HepG2 (cell line): Measurements from ENCODE around the gene FOXA1. TPM values are rescaled to one million over a fixed set of nuclear protein-coding genes. Genes with fewer than 3 reads are reported as not detected.
A peak's percentile ranks its signal among the peaks of the same experiment; 100 is the strongest.

ENCODE experiments used
- HES4 ChIP-seq: sonication (generic); formaldehyde crosslinking; IDR thresholded peaks from 2 replicates; pipeline ENCODE4 v1.9.0; 2021; ENCODE audit warnings: mild to moderate bottlenecking, missing genetic modification reagents, borderline replicate concordance
- MATR3 ChIP-seq: sonication (generic); formaldehyde crosslinking; IDR thresholded peaks from 2 replicates; pipeline ENCODE4 v1.4.0; 2020; ENCODE audit warnings: missing genetic modification reagents
- POLR2G ChIP-seq: fragments of 200-400 bp; formaldehyde crosslinking; IDR thresholded peaks from 2 replicates; pipeline ENCODE4 v1.6.1; 2018; ENCODE audit warnings: mild to moderate bottlenecking, low read depth, low read length, moderate library complexity
- TRAFD1 ChIP-seq: sonication (generic); formaldehyde crosslinking; IDR thresholded peaks from 2 replicates; pipeline ENCODE4 v1.5.1; 2020; ENCODE audit warnings: missing genetic modification reagents, mild to moderate bottlenecking, borderline replicate concordance
- ZBTB3 ChIP-seq: sonication (generic); formaldehyde crosslinking; IDR thresholded peaks from 2 replicates; pipeline ENCODE4 v1.4.0; 2020; ENCODE audit warnings: low read depth, mild to moderate bottlenecking, moderate library complexity, missing genetic modification reagents, borderline replicate concordance
- ZBTB33 ChIP-seq: sonication (generic); formaldehyde crosslinking; IDR thresholded peaks from 2 replicates; pipeline ENCODE4 v1.4.0; 2020; ENCODE audit warnings: missing genetic modification reagents
- ZFP90 ChIP-seq: sonication (generic); formaldehyde crosslinking; IDR thresholded peaks from 2 replicates; pipeline ENCODE4 v1.8.0; 2022; ENCODE audit warnings: missing genetic modification reagents, mild to moderate bottlenecking, inconsistent platforms, borderline replicate concordance
- ZNF225 ChIP-seq: sonication (generic); formaldehyde crosslinking; IDR thresholded peaks from 2 replicates; pipeline ENCODE4 v1.4.0; 2020; ENCODE audit warnings: mild to moderate bottlenecking, missing genetic modification reagents
- ZNF766 ChIP-seq: sonication (generic); formaldehyde crosslinking; IDR thresholded peaks from 2 replicates; pipeline ENCODE4 v1.5.0; 2020; ENCODE audit warnings: missing genetic modification reagents, borderline replicate concordance
- ZNF800 ChIP-seq: sonication (generic); formaldehyde crosslinking; IDR thresholded peaks from 2 replicates; pipeline ENCODE4 v1.4.0; 2020; ENCODE audit warnings: missing genetic modification reagents
- ZUFSP ChIP-seq: sonication (generic); formaldehyde crosslinking; IDR thresholded peaks from 2 replicates; pipeline ENCODE4 v1.9.0; 2021; ENCODE audit warnings: missing genetic modification reagents, mild to moderate bottlenecking, borderline replicate concordance
- polyA plus RNA-seq, 8 experiments: library from polyadenylated mRNA; depleted of rRNA in 3 of 8; stranded (reverse) in 7 of 8; unstranded in 1 of 8; fragments of >200 nt; fragmentation: Illumina TruSeq in 4 of 8; extraction: Trizol in 4 of 8; gene quantifications; 2 replicates each; pipeline versions ENCODE4 v1.2.1 to v1.2.3, GENCODE V29; 2011 to 2016; ENCODE audit warnings: low read depth in 4 of 8, missing spikeins in 1 of 8, mixed read lengths in 1 of 8; ENCODE audit not compliant: insufficient read depth in 1 of 8
- total RNA-seq, 5 experiments: library from RNA; depleted of rRNA; stranded (reverse); fragments of >200 nt; fragmentation: Illumina TruSeq; extraction: Trizol; gene quantifications; 2 replicates each; pipeline ENCODE4 v1.2.3, GENCODE V29; 2016; ENCODE audit warnings: low read depth in 1 of 5

The FOXA1 gene
- total and polyA plus RNA-seq, 2 of the 13 experiments (the other 11 are each of a cell fraction or from before 2014, with no cell fraction given) = 43.4 to 58.6 TPM

- TF ChIP-seq ZNF225 (CRISPR knock-in tag) = peak; percentile 34
- TF ChIP-seq MATR3 (CRISPR knock-in tag) = no peak
- TF ChIP-seq ZBTB3 (CRISPR knock-in tag) = peak; percentile 83
- TF ChIP-seq POLR2G = peak; percentile 91
- peak; percentile 82; the same call in 1 of the 2 replicates for TF ChIP-seq ZNF800 (CRISPR knock-in tag)
- TF ChIP-seq ZFP90 (CRISPR knock-in tag) = peak; percentile 94
- peak; percentile 11; the same call in 1 of the 2 replicates for TF ChIP-seq HES4 (CRISPR knock-in tag)
- TF ChIP-seq ZBTB33 = no peak
- 0 out of 2 replicates have a peak, but pooled peaks have one; percentile 46 for TF ChIP-seq TRAFD1 (CRISPR knock-in tag)
- no peak for TF ChIP-seq ZUFSP (CRISPR knock-in tag)
- peak; percentile 95 for TF ChIP-seq ZNF766
Observed at GRCh38 chr14:37595809-37596621, 966 bp upstream of the FOXA1 start (continued).
